Stimulated activated effector memory CD8-positive, alpha-beta T cell treated with anti-CD3 and anti-CD28 coated beads, Interleukin-12 subunit alpha, Interleukin-12 subunit beta, amount 100 ng/mL, for 72 hours (primary cell): ENCODE results near the gene NFKB1.

ENCODE experiments used
- ATAC-seq: fragments of 150-1000 bp; cut with Tn5 transposase; 2 replicates; pipeline ENCODE4 v1.10.0; 2021
- DNase-seq, 2 donors: peaks; one replicate each; pipeline ENCODE4 v3.0.0; 2021 to 2022; ENCODE audit warnings: low spot score in 2 of 2
- H3K27ac Mint-ChIP-seq: one replicate; pipeline ENCODE4 v1.8.0; 2022; ENCODE audit warnings: mild to moderate bottlenecking, mixed read lengths
- H3K36me3 Mint-ChIP-seq: one replicate; pipeline ENCODE4 v1.8.0; 2022; ENCODE audit warnings: mild to moderate bottlenecking, mixed read lengths
- H3K4me1 Mint-ChIP-seq: one replicate; pipeline ENCODE4 v1.8.0; 2022; ENCODE audit warnings: mixed read lengths
- H3K4me3 Mint-ChIP-seq: one replicate; pipeline ENCODE4 v1.8.0; 2022; ENCODE audit warnings: mild to moderate bottlenecking, mixed read lengths
- H3K9me3 Mint-ChIP-seq: one replicate; pipeline ENCODE4 v1.8.0; 2022; ENCODE audit warnings: mixed read lengths

NFKB1 gene

GRCh38 chr4:102584091-102584490, 82.9 kb downstream of the NFKB1 start:
- H3K4me3 Mint-ChIP-seq: no peak overlapping the region
- DNase-seq (no peak), ATAC-seq (no peak)
- peaks cover 45% of the 10 kb centered on the region for H3K4me1 Mint-ChIP-seq
- peaks cover 100% of the 10 kb centered on the region for H3K36me3 Mint-ChIP-seq
- H3K9me3 Mint-ChIP-seq: no peaks in the 10 kb centered on the region
- H3K27ac Mint-ChIP-seq: peak overlapping the region; percentile 39

GRCh38 chr4:102585329-102585728, 84.2 kb downstream of the NFKB1 start:
- Mint-ChIP-seq H3K4me1 (peaks cover 52% of the 10 kb centered on the region), H3K36me3 (peaks cover 100% of the 10 kb centered on the region), H3K9me3 (no peaks in the 10 kb centered on the region), H3K27ac (peak overlapping the region; percentile 81), H3K4me3 (peak overlapping the region; percentile 53)
- ATAC-seq (peak; percentile 69), DNase-seq (no peak)

- H3K27ac Mint-ChIP-seq: peak overlapping the region; percentile 81
- DNase-seq (no peak), ATAC-seq (peak; percentile 83)
- peaks cover 100% of the 10 kb centered on the region for H3K36me3 Mint-ChIP-seq
- no peaks in the 10 kb centered on the region for H3K9me3 Mint-ChIP-seq
- H3K4me3 Mint-ChIP-seq: peak overlapping the region; percentile 53
- H3K4me1 Mint-ChIP-seq: peaks cover 54% of the 10 kb centered on the region
These were observed 85.0 kb downstream of the NFKB1 start for GRCh38 chr4:102586002-102586643.

GRCh38 chr4:102586644-102587021, 85.5 kb downstream of the NFKB1 start:
- Mint-ChIP-seq H3K4me1 (peaks cover 57% of the 10 kb centered on the region), H3K36me3 (peaks cover 100% of the 10 kb centered on the region), H3K9me3 (no peaks in the 10 kb centered on the region), H3K27ac (peak overlapping the region; percentile 81), H3K4me3 (peak overlapping the region; percentile 53)
- ATAC-seq (peak; percentile 73), DNase-seq (peak in 1 of 2 donors; percentile 75)

GRCh38 chr4:102589743-102590142, 88.6 kb downstream of the NFKB1 start:
- peak overlapping the region; percentile 18 for H3K4me3 Mint-ChIP-seq
- H3K27ac Mint-ChIP-seq: peak overlapping the region; percentile 41
- H3K36me3 Mint-ChIP-seq: peaks cover 100% of the 10 kb centered on the region
- no peaks in the 10 kb centered on the region for H3K9me3 Mint-ChIP-seq
- peaks cover 83% of the 10 kb centered on the region for H3K4me1 Mint-ChIP-seq
- no peak for ATAC-seq
- DNase-seq: no peak

- peaks cover 81% of the 10 kb centered on the region for H3K4me1 Mint-ChIP-seq
- H3K27ac Mint-ChIP-seq: peak overlapping the region; percentile 48
- no peaks in the 10 kb centered on the region for H3K9me3 Mint-ChIP-seq
- H3K36me3 Mint-ChIP-seq: peaks cover 100% of the 10 kb centered on the region
- ATAC-seq (no peak), DNase-seq (no peak)
- no peak overlapping the region for H3K4me3 Mint-ChIP-seq
These were observed 91.1 kb downstream of the NFKB1 start for GRCh38 chr4:102592256-102592655.

- DNase-seq (no peak), ATAC-seq (no peak)
- H3K4me1 Mint-ChIP-seq: peaks cover 81% of the 10 kb centered on the region
- H3K4me3 Mint-ChIP-seq: no peak overlapping the region
- H3K27ac Mint-ChIP-seq: peak overlapping the region; percentile 48
- peaks cover 100% of the 10 kb centered on the region for H3K36me3 Mint-ChIP-seq
- no peaks in the 10 kb centered on the region for H3K9me3 Mint-ChIP-seq
These were observed 92.0 kb downstream of the NFKB1 start for GRCh38 chr4:102593147-102593546.

- Mint-ChIP-seq H3K36me3 (peaks cover 100% of the 10 kb centered on the region), H3K9me3 (no peaks in the 10 kb centered on the region), H3K4me3 (no peak overlapping the region), H3K4me1 (peaks cover 86% of the 10 kb centered on the region), H3K27ac (peak overlapping the region; percentile 82)
- ATAC-seq (no peak), DNase-seq (no peak)
These were observed 92.8 kb downstream of the NFKB1 start for GRCh38 chr4:102594000-102594399.

GRCh38 chr4:102596532-102596931, 95.4 kb downstream of the NFKB1 start:
- DNase-seq (no peak), ATAC-seq (no peak)
- Mint-ChIP-seq H3K9me3 (no peaks in the 10 kb centered on the region), H3K27ac (peak overlapping the region; percentile 68), H3K4me3 (no peak overlapping the region), H3K4me1 (peaks cover 82% of the 10 kb centered on the region), H3K36me3 (peaks cover 100% of the 10 kb centered on the region)

GRCh38 chr4:102598086-102598761, 97.1 kb downstream of the NFKB1 start:
- peak overlapping the region; percentile 84 for H3K27ac Mint-ChIP-seq
- H3K9me3 Mint-ChIP-seq: no peaks in the 10 kb centered on the region
- peaks cover 68% of the 10 kb centered on the region for H3K4me1 Mint-ChIP-seq
- DNase-seq: no peak
- peaks cover 100% of the 10 kb centered on the region for H3K36me3 Mint-ChIP-seq
- H3K4me3 Mint-ChIP-seq: peak overlapping the region; percentile 48
- peak; percentile 92 for ATAC-seq

GRCh38 chr4:102598762-102599374, 97.7 kb downstream of the NFKB1 start:
- ATAC-seq (peak; percentile 71), DNase-seq (no peak)
- Mint-ChIP-seq H3K4me1 (peaks cover 70% of the 10 kb centered on the region), H3K4me3 (peak overlapping the region; percentile 48), H3K27ac (peak overlapping the region; percentile 84), H3K9me3 (no peaks in the 10 kb centered on the region), H3K36me3 (peaks cover 100% of the 10 kb centered on the region)

- peak overlapping the region; percentile 48 for H3K4me3 Mint-ChIP-seq
- ATAC-seq (no peak), DNase-seq (no peak)
- peak overlapping the region; percentile 84 for H3K27ac Mint-ChIP-seq
- H3K9me3 Mint-ChIP-seq: no peaks in the 10 kb centered on the region
- peaks cover 100% of the 10 kb centered on the region for H3K36me3 Mint-ChIP-seq
- peaks cover 64% of the 10 kb centered on the region for H3K4me1 Mint-ChIP-seq
These were observed 98.3 kb downstream of the NFKB1 start for GRCh38 chr4:102599455-102599854.

GRCh38 chr4:102599886-102600285, 98.7 kb downstream of the NFKB1 start:
- no peak for ATAC-seq
- H3K36me3 Mint-ChIP-seq: peaks cover 100% of the 10 kb centered on the region
- no peak overlapping the region for H3K4me3 Mint-ChIP-seq
- no peak for DNase-seq
- no peaks in the 10 kb centered on the region for H3K9me3 Mint-ChIP-seq
- peaks cover 60% of the 10 kb centered on the region for H3K4me1 Mint-ChIP-seq
- peak overlapping the region; percentile 63 for H3K27ac Mint-ChIP-seq

- no peak overlapping the region for H3K4me3 Mint-ChIP-seq
- H3K27ac Mint-ChIP-seq: peak overlapping the region; percentile 63
- H3K9me3 Mint-ChIP-seq: no peaks in the 10 kb centered on the region
- no peak for DNase-seq
- H3K36me3 Mint-ChIP-seq: peaks cover 100% of the 10 kb centered on the region
- no peak for ATAC-seq
- H3K4me1 Mint-ChIP-seq: peaks cover 55% of the 10 kb centered on the region
These were observed 99.5 kb downstream of the NFKB1 start for GRCh38 chr4:102600689-102601088.

GRCh38 chr4:102601586-102602227, 100.5 kb downstream of the NFKB1 start:
- H3K4me3 Mint-ChIP-seq: no peak overlapping the region
- ATAC-seq (no peak), DNase-seq (no peak)
- H3K27ac Mint-ChIP-seq: no peak overlapping the region
- H3K36me3 Mint-ChIP-seq: peaks cover 98% of the 10 kb centered on the region
- H3K4me1 Mint-ChIP-seq: peaks cover 48% of the 10 kb centered on the region
- H3K9me3 Mint-ChIP-seq: no peaks in the 10 kb centered on the region
